ENCODE results near the gene VPS52. TPM values are rescaled to one million over a fixed set of nuclear protein-coding genes. Genes with fewer than 3 reads are reported as not detected.

The VPS52 gene
- total and polyA plus RNA-seq, 9 of the 15 experiments (the other 6 are each of a cell fraction or from before 2014, with no cell fraction given) = 24.4 to 103 (median 40.2) TPM

DNA sequence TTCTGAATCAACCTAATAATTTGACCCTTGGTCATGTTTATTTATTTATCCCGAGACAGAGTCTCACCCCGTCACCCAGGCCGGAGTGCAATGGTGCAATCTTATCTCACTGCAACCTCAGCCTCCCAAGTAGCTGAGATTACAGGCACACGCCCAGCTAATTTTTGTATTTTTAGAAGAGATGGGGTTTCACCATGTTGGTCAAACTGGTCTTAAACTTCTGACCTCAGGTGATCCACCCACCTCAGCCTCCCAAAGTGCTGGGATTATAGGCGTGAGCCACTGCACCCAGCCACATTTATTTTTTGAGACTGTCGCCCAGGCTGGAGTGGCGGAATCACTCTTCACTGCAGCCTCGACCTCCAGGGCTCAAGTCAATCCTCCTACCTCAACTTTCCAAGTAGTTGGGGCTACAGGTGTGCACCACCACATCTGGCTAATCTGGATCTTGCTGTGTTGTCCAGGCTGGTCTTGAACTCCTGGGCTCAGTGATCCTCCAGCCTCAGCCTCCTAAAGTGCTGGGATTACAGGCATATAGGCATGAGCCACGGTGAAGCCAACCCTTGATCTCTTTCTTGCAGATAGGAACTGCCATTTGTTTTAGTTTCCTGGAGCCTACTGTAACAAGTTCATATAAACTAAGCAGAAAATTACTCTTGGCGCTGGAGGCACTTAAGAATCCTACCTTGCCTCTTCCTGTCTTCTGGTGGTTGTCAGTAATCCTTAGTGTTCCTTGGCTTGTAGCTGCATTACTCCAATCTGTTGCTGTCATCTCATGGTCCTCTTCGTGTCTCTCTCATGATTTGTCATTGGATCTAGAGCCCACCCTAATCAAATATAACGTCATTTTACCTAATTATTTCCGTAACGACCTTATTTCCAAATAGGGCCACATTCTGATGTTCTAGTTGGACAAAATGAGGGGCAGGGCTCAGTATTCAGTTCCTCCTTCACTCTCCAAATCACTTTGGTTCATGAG is 2.5 kb upstream of the VPS52 start (continued):
- TF ChIP-seq, protein P1, sequence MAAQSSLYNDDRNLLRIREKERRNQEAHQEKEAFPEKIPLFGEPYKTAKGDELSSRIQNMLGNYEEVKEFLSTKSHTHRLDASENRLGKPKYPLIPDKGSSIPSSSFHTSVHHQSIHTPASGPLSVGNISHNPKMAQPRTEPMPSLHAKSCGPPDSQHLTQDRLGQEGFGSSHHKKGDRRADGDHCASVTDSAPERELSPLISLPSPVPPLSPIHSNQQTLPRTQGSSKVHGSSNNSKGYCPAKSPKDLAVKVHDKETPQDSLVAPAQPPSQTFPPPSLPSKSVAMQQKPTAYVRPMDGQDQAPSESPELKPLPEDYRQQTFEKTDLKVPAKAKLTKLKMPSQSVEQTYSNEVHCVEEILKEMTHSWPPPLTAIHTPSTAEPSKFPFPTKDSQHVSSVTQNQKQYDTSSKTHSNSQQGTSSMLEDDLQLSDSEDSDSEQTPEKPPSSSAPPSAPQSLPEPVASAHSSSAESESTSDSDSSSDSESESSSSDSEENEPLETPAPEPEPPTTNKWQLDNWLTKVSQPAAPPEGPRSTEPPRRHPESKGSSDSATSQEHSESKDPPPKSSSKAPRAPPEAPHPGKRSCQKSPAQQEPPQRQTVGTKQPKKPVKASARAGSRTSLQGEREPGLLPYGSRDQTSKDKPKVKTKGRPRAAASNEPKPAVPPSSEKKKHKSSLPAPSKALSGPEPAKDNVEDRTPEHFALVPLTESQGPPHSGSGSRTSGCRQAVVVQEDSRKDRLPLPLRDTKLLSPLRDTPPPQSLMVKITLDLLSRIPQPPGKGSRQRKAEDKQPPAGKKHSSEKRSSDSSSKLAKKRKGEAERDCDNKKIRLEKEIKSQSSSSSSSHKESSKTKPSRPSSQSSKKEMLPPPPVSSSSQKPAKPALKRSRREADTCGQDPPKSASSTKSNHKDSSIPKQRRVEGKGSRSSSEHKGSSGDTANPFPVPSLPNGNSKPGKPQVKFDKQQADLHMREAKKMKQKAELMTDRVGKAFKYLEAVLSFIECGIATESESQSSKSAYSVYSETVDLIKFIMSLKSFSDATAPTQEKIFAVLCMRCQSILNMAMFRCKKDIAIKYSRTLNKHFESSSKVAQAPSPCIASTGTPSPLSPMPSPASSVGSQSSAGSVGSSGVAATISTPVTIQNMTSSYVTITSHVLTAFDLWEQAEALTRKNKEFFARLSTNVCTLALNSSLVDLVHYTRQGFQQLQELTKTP (IDR thresholded peaks at IDR 0.05; ENCODE audit: low read depth in 1 of 2, partially characterized antibody in 2 of 2) = no peak
- TF ChIP-seq CTBP1 (IDR thresholded peaks at IDR 0.05; ENCODE audit: borderline replicate concordance) (no peak), CHD1 (IDR thresholded peaks at IDR 0.05; ENCODE audit: low read length) (peak; percentile 53), SIN3A (IDR thresholded peaks at IDR 0.05; ENCODE audit: borderline replicate concordance in 2 of 2, control insufficient read depth in 1 of 2, low read depth in 2 of 2, low read length in 2 of 2) (peak in 1 of 2 experiments; percentile 12; a peak in 1 of 4 replicates), SMC3 (conservative IDR thresholded peaks at IDR 0.05; ENCODE audit: insufficient read depth, low read depth, low read length) (no peak), ZNF12 (CRISPR knock-in tag; IDR thresholded peaks at IDR 0.05) (no peak)
- TF ChIP-seq, protein P2, sequence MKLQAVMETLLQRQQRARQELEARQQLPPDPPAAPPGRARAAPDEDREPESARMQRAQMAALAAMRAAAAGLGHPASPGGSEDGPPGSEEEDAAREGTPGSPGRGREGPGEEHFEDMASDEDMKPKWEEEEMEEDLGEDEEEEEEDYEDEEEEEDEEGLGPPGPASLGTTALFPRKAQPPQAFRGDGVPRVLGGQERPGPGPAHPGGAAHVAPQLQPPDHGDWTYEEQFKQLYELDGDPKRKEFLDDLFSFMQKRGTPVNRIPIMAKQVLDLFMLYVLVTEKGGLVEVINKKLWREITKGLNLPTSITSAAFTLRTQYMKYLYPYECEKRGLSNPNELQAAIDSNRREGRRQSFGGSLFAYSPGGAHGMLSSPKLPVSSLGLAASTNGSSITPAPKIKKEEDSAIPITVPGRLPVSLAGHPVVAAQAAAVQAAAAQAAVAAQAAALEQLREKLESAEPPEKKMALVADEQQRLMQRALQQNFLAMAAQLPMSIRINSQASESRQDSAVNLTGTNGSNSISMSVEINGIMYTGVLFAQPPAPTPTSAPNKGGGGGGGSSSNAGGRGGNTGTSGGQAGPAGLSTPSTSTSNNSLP (IDR thresholded peaks at IDR 0.05; ENCODE audit: borderline replicate concordance, low read depth, low read length) = no peak
- TF ChIP-seq, protein P3, sequence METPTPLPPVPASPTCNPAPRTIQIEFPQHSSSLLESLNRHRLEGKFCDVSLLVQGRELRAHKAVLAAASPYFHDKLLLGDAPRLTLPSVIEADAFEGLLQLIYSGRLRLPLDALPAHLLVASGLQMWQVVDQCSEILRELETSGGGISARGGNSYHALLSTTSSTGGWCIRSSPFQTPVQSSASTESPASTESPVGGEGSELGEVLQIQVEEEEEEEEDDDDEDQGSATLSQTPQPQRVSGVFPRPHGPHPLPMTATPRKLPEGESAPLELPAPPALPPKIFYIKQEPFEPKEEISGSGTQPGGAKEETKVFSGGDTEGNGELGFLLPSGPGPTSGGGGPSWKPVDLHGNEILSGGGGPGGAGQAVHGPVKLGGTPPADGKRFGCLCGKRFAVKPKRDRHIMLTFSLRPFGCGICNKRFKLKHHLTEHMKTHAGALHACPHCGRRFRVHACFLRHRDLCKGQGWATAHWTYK (CRISPR knock-in tag; IDR thresholded peaks at IDR 0.05) = no peak
